ENCODE data around the gene SLC12A1.

The SLC12A1 gene

DNA sequence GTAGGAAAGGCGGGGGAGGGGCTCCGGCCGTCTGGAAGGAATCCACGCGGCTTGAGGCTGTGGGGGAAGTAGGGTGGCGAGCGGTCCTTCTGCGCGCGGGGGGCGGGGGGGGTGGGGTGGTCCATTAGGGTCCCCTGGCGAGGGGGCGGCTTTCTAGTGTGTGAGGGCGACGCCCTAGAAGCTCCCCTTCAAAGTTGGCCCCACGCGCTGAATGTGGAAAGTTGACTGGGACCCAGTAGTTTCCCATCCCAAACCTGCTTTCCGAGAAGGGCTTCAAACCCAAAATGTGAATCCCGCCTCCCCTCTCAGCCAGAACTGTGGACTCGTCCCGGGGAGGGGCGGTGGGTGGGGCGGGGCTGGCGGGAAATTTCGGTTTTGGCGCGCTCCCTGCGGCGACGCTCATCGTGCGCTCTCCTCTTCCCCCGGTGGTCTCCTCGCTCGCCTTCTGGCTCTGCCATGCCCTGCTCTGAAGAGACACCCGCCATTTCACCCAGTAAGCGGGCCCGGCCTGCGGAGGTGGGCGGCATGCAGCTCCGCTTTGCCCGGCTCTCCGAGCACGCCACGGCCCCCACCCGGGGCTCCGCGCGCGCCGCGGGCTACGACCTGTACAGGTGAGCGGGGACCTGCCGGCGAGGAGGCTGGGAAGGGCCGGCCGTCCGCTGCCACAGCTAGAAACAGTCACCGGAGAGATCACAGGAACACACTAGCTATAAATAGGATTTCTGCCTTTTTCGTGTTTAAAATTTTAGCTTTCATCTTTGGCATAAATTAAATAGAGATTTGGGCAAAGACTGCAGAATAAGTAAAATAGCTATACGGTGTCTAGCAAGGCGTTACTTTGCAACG is 125.9 kb downstream of the SLC12A1 start:
- Histone ChIP-seq H4K20me1 (ENCODE audit: insufficient read depth) (no peaks in the 10 kb centered on the region), H2AFZ (ENCODE audit: low read depth) (peak overlapping the region; percentile 85), H3K27me3 (ENCODE audit: insufficient read depth, low read depth) (no peaks in the 10 kb centered on the region), H3K79me2 (ENCODE audit: insufficient read depth, low read depth) (peaks cover 42% of the 10 kb centered on the region), H3K4me1 (ENCODE audit: low read depth, poor library complexity, severe bottlenecking) (peaks cover 39% of the 10 kb centered on the region), H3K27ac (peak overlapping the region; percentile 95), H3K9ac (peak overlapping the region; percentile 96), H3K4me3 (IDR thresholded peaks at IDR 0.05; ENCODE audit: insufficient read depth, low read depth, low read length) (peak overlapping the region; percentile 1), H3K36me3 (ENCODE audit: insufficient read depth) (no peaks in the 10 kb centered on the region), H3K4me2 (peak overlapping the region; percentile 94)
- TF ChIP-seq CTCF (conservative IDR thresholded peaks at IDR 0.05; ENCODE audit: low read depth, low read length): no peak

DNA sequence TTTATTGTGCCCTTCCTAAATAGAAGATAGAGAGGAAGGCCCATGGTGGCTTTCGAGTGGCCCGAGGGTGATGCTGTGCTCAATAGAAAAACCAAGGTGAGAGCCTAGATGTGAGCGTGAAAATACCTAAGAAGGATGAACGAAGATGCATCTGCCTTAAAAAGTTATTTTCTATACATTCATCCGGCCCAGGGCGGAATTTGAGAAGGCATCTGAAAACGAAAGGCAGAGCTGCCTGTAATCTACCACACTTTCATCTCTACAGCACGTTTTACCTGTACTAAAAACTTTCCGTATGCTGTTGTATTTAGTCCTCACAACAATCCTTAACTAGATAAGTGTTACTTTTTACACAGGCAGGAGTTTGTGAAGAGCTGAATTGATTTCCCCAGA is 126.5 kb downstream of the SLC12A1 start:
- no peaks in the 10 kb centered on the region for H3K27me3 ChIP-seq (ENCODE audit: insufficient read depth, low read depth)
- peak overlapping the region; percentile 96 for H3K9ac ChIP-seq
- peak overlapping the region; percentile 87 for H3K4me2 ChIP-seq
- TF ChIP-seq CTCF (conservative IDR thresholded peaks at IDR 0.05; ENCODE audit: low read depth, low read length): no peak
- H3K79me2 ChIP-seq (ENCODE audit: insufficient read depth, low read depth): peaks cover 42% of the 10 kb centered on the region
- no peak overlapping the region for H3K4me3 ChIP-seq (IDR thresholded peaks at IDR 0.05; ENCODE audit: insufficient read depth, low read depth, low read length)
- peak overlapping the region; percentile 95 for H3K27ac ChIP-seq
- no peaks in the 10 kb centered on the region for H4K20me1 ChIP-seq (ENCODE audit: insufficient read depth)
- H3K4me1 ChIP-seq (ENCODE audit: low read depth, poor library complexity, severe bottlenecking): peaks cover 39% of the 10 kb centered on the region
- H3K36me3 ChIP-seq (ENCODE audit: insufficient read depth): no peaks in the 10 kb centered on the region
- peak overlapping the region; percentile 85 for H2AFZ ChIP-seq (ENCODE audit: low read depth)

DNA sequence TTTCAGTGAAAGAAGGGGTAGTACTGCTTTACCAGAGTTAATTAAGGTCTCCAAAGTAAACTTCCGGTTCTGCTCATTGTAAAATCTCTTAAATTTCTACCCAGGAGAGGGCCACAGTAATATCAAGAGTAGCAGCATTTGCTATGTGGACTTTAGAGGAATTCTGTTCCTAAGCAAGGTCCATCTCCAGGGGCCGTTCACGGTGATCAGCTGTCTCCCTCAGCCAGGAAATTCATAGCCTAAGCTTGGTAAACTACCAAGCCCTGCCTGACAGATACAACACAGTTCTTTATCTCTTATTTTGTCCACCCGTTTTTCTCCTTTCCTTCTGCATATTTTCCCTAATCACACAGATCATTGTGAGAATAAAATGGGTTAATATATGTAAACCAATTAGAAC is 127.4 kb downstream of the SLC12A1 start:
- Histone ChIP-seq H3K4me3 (IDR thresholded peaks at IDR 0.05; ENCODE audit: insufficient read depth, low read depth, low read length) (no peak overlapping the region), H3K27me3 (ENCODE audit: insufficient read depth, low read depth) (no peaks in the 10 kb centered on the region), H3K27ac (no peak overlapping the region), H2AFZ (ENCODE audit: low read depth) (no peak overlapping the region), H3K79me2 (ENCODE audit: insufficient read depth, low read depth) (peaks cover 42% of the 10 kb centered on the region), H4K20me1 (ENCODE audit: insufficient read depth) (no peaks in the 10 kb centered on the region), H3K4me1 (ENCODE audit: low read depth, poor library complexity, severe bottlenecking) (peaks cover 39% of the 10 kb centered on the region), H3K4me2 (peak overlapping the region; percentile 87), H3K9ac (peak overlapping the region; percentile 96; the same call in 1 of the 2 replicates), H3K36me3 (ENCODE audit: insufficient read depth) (no peaks in the 10 kb centered on the region)
- TF ChIP-seq CTCF (conservative IDR thresholded peaks at IDR 0.05; ENCODE audit: low read depth, low read length): no peak

- H3K4me1 ChIP-seq (ENCODE audit: low read depth, poor library complexity, severe bottlenecking): peaks cover 39% of the 10 kb centered on the region
- peaks cover 39% of the 10 kb centered on the region for H3K79me2 ChIP-seq (ENCODE audit: insufficient read depth, low read depth)
- H2AFZ ChIP-seq (ENCODE audit: low read depth): no peak overlapping the region
- H3K36me3 ChIP-seq (ENCODE audit: insufficient read depth): no peaks in the 10 kb centered on the region
- no peak for TF ChIP-seq CTCF (conservative IDR thresholded peaks at IDR 0.05; ENCODE audit: low read depth, low read length)
- no peak overlapping the region for H3K27ac ChIP-seq
- peak overlapping the region; percentile 87 for H3K4me2 ChIP-seq
- no peaks in the 10 kb centered on the region for H3K27me3 ChIP-seq (ENCODE audit: insufficient read depth, low read depth)
- H3K4me3 ChIP-seq (IDR thresholded peaks at IDR 0.05; ENCODE audit: insufficient read depth, low read depth, low read length): no peak overlapping the region
- H4K20me1 ChIP-seq (ENCODE audit: insufficient read depth): no peaks in the 10 kb centered on the region
- no peak overlapping the region for H3K9ac ChIP-seq
Observed at GRCh38 chr15:48334260-48334659, 128.2 kb downstream of the SLC12A1 start.
